GM10248 (cell line): ENCODE results near the gene TMEM37.

ENCODE experiments used
- CTCF ChIA-PET: fragments of 300-600 bp; sonication (Branson Sonifier 250); formaldehyde crosslinking; extraction: SDS; loops from one replicate; lab custom pipeline; 2021; ENCODE audit warnings: antibody characterized with exemption; lab: Yijun Ruan, JAX
- POLR2A ChIA-PET: fragments of 350-650 bp; sonication (Branson Sonifier 250); formaldehyde crosslinking; extraction: SDS; loops from one replicate; lab custom pipeline; 2020; ENCODE audit warnings: antibody characterized with exemption; lab: Yijun Ruan, JAX
- DNase-seq: peaks from one replicate; pipeline ENCODE4 v3.0.0; 2012; ENCODE audit errors: extremely low spot score
- TF ChIP-seq, protein P1 (sequence below): IDR thresholded peaks from 2 replicates; pipeline ENCODE4 v1.5.1; 2012; ENCODE audit warnings: mild to moderate bottlenecking, low read depth; ENCODE audit errors: extremely low read depth, missing control alignments, control extremely low read depth

The TMEM37 gene

DNA sequence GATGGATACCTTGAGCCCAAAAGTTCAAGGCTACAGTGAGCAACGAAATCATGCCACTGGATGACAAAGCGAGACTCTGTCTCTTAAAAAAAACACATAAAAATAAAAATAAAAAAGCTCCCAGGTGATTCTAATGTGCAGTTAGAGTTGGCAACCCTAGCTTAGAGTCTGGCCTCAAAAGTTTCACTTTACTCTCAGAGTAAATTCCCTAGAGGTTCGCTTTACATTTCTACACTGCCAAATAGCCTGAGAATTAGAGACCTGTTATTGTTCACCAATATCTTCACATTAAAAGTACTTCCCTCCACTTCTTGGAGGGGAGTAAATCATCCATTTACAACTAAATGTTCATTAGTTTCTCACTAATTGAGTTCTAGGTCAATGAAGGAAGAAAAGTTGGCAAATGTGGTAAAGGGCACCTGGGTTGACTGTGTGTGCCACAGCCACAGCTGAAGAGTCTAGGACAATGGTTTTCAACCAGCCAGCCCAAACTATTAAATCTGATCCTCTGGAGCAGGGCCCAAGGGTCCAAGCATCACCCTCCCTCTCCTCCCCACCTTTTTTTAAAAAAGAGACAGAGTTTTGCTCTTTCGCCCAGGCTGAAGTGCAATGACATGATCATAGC is 15.2 kb upstream of the TMEM37 start:
- ChIA-PET POLR2A (no interaction called here), CTCF (interaction anchor here (1.0 to 8.6 kb wide), 7 partner anchors 8 to 61 kb away, joined by 3 to 110 read pairs (median 4); no protein-coding TSS in a partner anchor)

DNA sequence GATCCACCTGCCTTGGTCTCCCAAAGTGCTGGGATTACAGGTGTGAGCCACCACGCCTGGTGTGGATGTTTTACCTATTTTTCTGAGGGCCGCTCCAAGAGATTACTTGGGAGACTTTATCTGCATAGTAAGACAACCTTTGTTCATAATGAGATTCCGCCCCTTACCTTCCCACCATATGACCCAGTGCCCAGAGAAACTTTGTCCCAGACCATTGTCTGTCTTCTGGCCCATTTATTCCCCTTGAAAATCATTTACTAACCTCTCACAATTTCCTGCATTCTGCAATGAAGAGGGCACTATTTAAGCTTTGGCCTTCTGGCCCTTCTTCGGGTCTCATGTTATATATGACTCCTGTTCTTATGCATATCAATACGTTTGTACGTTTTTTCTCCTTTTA is 13.7 kb upstream of the TMEM37 start:
- TF ChIP-seq, protein P1, sequence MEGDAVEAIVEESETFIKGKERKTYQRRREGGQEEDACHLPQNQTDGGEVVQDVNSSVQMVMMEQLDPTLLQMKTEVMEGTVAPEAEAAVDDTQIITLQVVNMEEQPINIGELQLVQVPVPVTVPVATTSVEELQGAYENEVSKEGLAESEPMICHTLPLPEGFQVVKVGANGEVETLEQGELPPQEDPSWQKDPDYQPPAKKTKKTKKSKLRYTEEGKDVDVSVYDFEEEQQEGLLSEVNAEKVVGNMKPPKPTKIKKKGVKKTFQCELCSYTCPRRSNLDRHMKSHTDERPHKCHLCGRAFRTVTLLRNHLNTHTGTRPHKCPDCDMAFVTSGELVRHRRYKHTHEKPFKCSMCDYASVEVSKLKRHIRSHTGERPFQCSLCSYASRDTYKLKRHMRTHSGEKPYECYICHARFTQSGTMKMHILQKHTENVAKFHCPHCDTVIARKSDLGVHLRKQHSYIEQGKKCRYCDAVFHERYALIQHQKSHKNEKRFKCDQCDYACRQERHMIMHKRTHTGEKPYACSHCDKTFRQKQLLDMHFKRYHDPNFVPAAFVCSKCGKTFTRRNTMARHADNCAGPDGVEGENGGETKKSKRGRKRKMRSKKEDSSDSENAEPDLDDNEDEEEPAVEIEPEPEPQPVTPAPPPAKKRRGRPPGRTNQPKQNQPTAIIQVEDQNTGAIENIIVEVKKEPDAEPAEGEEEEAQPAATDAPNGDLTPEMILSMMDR: no peak
- CTCF ChIA-PET: no interaction called here
- POLR2A ChIA-PET: no interaction called here
- no peak for DNase-seq

More for the DNA sequence above, 15.2 kb upstream of the TMEM37 start:
- DNase-seq: no peak
- TF ChIP-seq, protein P1: no peak

DNA sequence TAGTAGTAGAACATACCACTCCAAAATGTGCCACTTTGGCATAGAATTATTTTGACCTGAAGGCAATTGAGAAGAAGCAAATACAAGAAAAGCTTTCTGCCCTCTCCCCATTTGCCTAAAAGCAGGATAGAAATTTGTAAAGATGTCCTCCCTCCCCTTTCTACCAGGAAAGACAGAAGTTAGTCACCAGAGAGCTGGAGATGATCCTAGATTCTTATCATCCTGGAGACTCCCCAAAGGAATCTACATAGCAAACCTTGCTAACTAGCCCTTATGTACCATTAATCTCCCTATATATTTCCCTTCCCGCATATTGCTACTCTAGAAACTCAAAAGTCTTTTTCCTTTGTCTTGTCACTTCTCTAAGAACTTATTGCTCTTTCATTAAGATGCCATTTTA is 12.6 kb upstream of the TMEM37 start:
- TF ChIP-seq, protein P1: no peak
- POLR2A ChIA-PET: no interaction called here
- CTCF ChIA-PET: interaction anchor here (1.4 to 1.8 kb wide), 2 partner anchors 12 to 57 kb away, joined by 3 to 7 read pairs; no protein-coding TSS in a partner anchor
- DNase-seq: no peak

DNA sequence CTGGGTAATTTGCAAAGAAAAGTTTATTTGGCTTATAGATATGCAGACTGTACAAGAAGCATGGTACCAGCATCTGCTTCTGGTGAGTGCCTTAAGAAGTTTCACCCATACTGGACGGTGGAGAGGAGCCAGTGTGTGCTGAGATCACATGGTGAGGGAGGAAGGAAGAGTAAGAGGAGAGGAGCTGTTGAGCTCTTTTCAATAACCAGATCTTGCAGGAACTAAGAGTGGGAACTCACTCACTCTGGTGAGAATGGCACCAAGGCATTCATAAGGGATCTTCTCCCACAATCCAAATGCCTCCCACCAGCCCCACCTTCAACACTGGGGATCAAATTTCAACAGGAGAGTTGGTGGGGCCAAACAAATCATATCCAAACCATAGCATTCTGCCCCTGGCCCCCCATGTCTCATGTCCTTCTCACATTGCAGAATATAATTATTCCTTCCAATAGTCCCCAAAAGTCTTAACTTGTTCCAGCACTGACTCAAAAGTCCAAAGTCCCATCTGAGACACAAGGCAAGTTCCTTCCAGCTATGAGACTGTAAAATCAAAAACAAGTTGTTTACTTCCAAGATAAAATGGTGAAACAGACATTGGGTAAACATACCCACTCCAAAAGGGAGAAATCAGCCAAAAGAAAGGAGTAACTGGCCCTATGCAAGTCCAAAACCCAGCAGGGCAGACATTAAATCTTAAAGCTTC is 11.7 kb upstream of the TMEM37 start:
- ChIA-PET CTCF (interaction anchor here (1.1 to 2.2 kb wide), 7 partner anchors 9 to 59 kb away, joined by 3 to 7 read pairs (median 3); partner anchors contain the start of gene TMEM37), POLR2A (no interaction called here)
- TF ChIP-seq, protein P1: no peak
- DNase-seq: no peak

DNA sequence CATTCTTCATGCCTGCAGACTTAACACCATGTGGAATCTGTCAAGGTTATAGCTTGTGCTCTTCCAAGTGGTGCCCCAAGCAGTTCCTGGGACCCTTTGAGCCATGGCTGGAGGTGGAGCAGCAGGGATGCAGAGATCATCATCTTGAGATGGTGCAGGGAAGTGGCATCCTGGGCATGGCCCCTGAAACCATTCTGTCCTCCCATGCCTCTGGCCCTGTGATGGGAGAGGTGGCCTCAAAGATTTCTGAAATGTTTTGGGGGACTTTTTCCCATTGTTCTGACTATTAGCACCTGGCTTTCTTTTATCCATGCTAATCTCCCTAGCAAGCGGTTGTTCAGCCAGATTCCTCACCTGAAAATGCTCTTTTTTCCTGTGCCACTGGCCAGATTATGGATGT is 10.3 kb upstream of the TMEM37 start:
- ChIA-PET POLR2A (no interaction called here), CTCF (interaction anchor here (1.2 to 2.2 kb wide), 5 partner anchors 11 to 95 kb away, joined by 3 to 6 read pairs (median 3); partner anchors contain the start of gene TMEM37)
- TF ChIP-seq, protein P1: no peak
- DNase-seq: no peak

DNA sequence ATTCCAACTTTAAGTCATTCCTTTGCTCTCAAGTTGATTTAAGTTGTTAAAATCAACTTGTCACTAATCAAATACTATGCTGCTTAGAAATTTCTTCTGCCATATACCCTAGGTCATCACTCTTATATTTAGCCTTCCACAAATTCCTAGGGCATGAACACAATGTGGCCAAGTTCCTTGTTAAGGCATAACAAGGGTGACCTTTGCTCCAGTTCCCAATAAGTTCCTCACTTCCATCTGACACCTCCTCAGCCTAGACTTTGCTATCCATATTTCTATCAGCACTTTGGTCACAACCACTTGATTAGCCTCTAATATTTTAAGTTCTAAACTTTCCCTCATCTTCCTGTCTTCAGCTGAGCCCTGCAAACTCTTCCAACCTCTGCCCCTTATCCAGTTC is 9.9 kb upstream of the TMEM37 start:
- DNase-seq: no peak
- ChIA-PET CTCF (interaction anchor here (1.2 to 1.6 kb wide), 2 partner anchors 17 to 94 kb away, joined by 3 to 4 read pairs; no protein-coding TSS in a partner anchor), POLR2A (no interaction called here)
- TF ChIP-seq, protein P1: no peak
